ENCODE measurements around the gene GUK1. TPM values are rescaled to one million over a fixed set of nuclear protein-coding genes. Genes with fewer than 3 reads are reported as not detected.
A peak's percentile ranks its signal among the peaks of the same experiment; 100 is the strongest.

Gene GUK1
- total RNA-seq, 2 experiments from 2014 or later: 206 TPM

DNA sequence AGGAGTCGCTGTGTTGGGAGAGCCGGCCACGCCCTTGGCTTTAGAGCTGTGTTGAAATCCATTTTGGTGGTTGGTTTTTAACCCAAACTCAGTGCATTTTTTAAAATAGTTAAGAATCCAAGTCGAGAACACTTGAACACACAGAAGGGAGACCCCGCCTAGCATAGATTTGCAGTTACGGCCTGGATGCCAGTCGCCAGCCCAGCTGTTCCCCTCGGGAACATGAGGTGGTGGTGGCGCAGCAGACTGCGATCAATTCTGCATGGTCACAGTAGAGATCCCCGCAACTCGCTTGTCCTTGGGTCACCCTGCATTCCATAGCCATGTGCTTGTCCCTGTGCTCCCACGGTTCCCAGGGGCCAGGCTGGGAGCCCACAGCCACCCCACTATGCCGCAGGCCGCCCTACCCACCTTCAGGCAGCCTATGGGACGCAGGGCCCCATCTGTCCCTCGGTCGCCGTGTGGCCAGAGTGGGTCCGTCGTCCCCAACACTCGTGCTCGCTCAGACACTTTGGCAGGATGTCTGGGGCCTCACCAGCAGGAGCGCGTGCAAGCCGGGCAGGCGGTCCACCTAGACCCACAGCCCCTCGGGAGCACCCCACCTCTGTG, 41.7 kb upstream of the GUK1 start:
- Mint-ChIP-seq H3K27ac (no peak overlapping the region), H3K36me3 (ENCODE audit: low read depth) (peaks cover 42% of the 10 kb centered on the region), H3K27me3 (ENCODE audit: low read depth) (no peaks in the 10 kb centered on the region), H3K4me3 (no peak overlapping the region), H3K9me3 (peaks cover 14% of the 10 kb centered on the region), H3K4me1 (ENCODE audit: low read depth) (peaks cover 24% of the 10 kb centered on the region)
- intact Hi-C loops (cut with micrococcal nuclease): no loop called here
- CTCF ChIA-PET: interaction anchor here (1.7 kb wide), 1 partner anchor 8 kb away, joined by 4 read pairs; no protein-coding TSS in a partner anchor
- no peak for DNase-seq

DNA sequence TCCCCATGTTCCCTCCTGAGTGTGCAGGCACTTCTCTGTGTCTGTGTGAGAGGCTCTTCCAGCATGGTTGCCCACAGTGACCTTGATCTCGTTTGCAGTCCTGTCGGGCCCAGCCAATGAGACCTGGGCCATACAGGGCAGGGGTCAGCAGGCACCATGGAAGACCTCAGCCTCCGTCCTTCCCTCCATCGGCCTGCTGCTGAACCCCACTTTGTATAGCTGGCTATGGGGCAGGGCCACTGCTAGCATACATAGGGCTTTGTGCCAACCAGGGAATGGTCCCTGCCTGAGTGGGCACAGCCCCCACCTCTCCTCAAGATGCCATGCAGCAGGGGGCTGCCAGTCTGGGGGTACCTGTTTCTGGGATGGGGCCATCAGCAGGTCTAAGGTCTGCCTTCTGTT, 40.7 kb upstream of the GUK1 start:
- H3K27ac Mint-ChIP-seq: no peak overlapping the region
- H3K4me1 Mint-ChIP-seq (ENCODE audit: low read depth): peaks cover 31% of the 10 kb centered on the region
- intact Hi-C loops (cut with micrococcal nuclease): no loop called here
- CTCF ChIA-PET: interaction anchor here (1.7 kb wide), 1 partner anchor 9 kb away, joined by 4 read pairs; no protein-coding TSS in a partner anchor
- DNase-seq: no peak
- H3K9me3 Mint-ChIP-seq: peaks cover 9% of the 10 kb centered on the region
- peaks cover 37% of the 10 kb centered on the region for H3K36me3 Mint-ChIP-seq (ENCODE audit: low read depth)
- no peak overlapping the region for H3K4me3 Mint-ChIP-seq
- H3K27me3 Mint-ChIP-seq (ENCODE audit: low read depth): no peaks in the 10 kb centered on the region

DNA sequence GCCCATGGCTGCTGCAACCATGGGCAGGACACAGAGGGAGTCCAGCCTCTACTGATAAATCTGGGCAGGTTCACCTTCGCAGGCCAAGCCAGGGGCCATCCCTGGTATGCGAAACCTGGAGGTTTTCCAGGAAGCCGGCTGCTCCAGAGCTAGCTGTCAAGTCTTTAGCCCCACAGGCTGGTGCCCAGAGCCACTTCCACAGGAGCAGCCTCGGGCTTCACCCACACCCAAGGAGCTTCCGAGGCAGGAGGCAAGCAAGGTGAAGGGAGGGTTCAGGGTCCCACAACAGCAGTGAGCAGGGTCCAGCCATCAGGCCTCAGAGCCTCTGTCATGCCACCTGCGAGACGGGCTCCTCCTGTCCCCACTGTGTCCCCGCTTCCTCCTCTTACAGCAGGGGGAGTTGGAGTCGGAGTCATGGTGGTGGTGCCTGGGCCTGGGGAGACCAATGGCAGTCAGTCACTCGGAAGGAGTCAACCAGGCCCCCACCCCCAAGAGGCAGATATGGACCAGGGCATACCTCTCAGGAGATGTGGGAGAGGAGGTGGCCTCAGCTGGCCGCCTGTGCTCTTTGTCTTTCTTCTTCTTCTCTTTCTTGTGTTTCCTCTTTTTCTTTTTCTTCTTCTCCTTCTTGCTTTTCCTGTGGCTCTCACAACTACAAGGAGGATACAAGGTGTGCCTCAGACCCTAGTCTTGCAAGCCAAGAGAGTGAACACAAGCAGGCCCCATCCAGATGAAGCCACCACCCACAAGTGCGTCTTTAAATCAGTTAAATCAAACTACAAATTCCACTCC, 39.1 kb upstream of the GUK1 start:
- H3K27me3 Mint-ChIP-seq (ENCODE audit: low read depth): no peaks in the 10 kb centered on the region
- CTCF ChIA-PET: no interaction called here
- H3K27ac Mint-ChIP-seq: peak overlapping the region; percentile 79
- peaks cover 25% of the 10 kb centered on the region for H3K36me3 Mint-ChIP-seq (ENCODE audit: low read depth)
- H3K4me3 Mint-ChIP-seq: peak overlapping the region; percentile 65
- H3K9me3 Mint-ChIP-seq: no peaks in the 10 kb centered on the region
- intact Hi-C loops (cut with micrococcal nuclease): no loop called here
- peaks cover 20% of the 10 kb centered on the region for H3K4me1 Mint-ChIP-seq (ENCODE audit: low read depth)
- no peak for DNase-seq

DNA sequence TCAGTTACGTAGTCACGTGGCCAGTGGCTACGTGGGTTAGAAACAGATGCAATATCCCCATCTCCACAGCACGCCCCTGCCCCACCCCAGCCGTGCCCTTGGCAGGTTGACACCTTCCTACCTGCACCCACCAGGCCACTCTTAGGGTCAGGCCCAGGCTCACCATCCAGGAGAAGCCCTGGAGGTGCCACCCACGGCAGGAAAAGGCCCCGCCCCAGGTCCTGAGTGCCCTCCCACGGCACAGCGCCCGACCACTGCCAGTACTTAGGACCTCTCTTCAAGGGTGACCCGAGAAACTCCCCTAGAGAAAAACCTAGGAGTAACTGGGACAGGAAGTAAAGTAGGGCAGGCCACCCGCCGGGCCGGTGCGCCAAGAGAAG, 38.5 kb upstream of the GUK1 start:
- Mint-ChIP-seq H3K4me1 (ENCODE audit: low read depth) (peaks cover 20% of the 10 kb centered on the region), H3K27me3 (ENCODE audit: low read depth) (no peaks in the 10 kb centered on the region), H3K9me3 (no peaks in the 10 kb centered on the region), H3K27ac (peak overlapping the region; percentile 79), H3K36me3 (ENCODE audit: low read depth) (peaks cover 22% of the 10 kb centered on the region), H3K4me3 (peak overlapping the region; percentile 65)
- DNase-seq: no peak
- CTCF ChIA-PET: no interaction called here
- intact Hi-C loops (cut with micrococcal nuclease): no loop called here

DNA sequence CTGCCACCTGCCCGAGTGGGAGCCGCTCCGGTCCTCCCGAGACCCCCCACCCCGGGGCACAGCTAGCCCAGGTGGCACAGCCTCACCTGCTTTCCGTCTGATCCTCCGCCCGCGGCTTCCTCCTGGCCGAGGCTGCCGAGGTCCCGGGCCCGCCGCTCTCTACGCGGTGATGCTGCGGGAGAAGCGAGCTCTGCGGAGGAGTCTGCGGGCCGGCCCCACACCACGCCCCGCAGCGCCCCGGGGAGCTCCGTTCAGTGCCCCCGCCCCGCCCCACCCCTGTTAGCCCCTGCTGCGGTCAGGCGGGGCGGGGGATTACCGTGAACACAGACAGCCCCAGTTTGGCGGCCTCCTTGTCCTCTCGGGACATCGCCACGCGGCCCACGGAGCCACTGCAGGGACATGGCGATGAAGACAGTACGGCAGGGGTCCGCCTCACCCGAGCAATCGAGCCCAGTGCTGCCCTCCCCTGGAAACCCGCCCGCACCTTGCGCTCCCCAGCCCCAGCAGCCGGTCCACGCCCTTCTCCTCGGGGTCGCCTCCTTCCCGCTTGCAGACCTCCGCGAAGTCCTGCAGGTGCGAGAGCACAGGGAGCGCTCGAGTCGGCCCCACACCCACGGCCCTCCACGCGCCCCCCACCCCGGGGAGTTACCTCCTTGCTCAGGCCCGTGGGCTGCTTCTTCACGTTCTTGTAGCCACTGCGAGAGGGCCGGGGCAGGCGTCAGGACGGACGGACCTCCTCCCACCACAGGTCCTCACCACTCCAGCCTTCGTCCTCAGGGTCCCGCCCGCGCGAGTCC, 37.9 kb upstream of the GUK1 start:
- CTCF ChIA-PET: no interaction called here
- Mint-ChIP-seq H3K36me3 (ENCODE audit: low read depth) (peaks cover 22% of the 10 kb centered on the region), H3K9me3 (no peaks in the 10 kb centered on the region), H3K4me1 (ENCODE audit: low read depth) (peaks cover 20% of the 10 kb centered on the region), H3K27ac (peak overlapping the region; percentile 18), H3K4me3 (peak overlapping the region; percentile 92), H3K27me3 (ENCODE audit: low read depth) (no peaks in the 10 kb centered on the region)
- intact Hi-C loops (cut with micrococcal nuclease): loop anchor here (1.0 kb wide), 1 partner anchor 39 kb away; no protein-coding TSS in a partner anchor
- peak; percentile 68 for DNase-seq

DNA sequence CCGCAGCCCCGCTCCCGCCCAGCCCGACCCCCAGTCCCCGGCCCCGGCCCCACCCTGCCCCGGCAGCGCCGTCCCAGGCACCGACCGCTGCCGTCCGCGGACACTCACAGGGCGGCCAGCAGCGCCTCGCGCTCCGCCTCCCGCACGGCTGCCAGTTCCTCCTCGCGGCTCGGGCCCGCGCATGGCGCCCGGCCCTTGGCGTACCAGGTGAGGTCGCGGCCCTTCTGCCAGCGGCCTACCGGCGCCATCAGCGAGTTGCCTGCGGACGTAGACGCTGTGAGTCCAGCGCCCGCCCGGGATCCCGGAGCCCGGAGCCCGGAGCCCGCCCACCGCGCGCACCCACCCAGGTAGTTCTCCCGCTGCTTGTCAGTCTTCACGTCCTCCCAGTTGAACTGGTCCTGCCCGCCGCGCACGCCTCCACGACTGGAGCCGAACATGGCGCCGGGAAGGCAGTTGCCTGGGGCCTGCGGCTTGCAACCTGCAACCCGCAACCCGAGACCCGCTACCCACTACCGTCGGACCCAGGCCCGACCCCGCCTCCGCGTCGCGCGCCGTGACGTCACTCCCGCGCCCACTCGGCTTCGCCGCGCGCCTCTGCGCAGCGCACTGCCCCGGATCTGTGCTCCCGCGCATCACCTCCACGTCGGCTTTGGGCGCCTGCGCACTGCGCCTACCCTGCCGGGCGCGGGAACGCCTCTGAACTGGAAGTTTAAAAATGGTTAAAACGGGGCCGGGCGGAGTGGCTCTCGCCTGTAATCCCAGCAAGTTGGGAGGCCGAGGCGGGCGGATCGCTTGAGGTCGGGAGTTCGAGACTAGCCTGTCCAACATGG, 37.1 kb upstream of the GUK1 start, which contains the start of gene C1orf35:
C1orf35 (minus strand) TSS at position 535 of the 830 bp plus-strand sequence; CDS start at position 437, 98 bp downstream.
- H3K27me3 Mint-ChIP-seq (ENCODE audit: low read depth): no peaks in the 10 kb centered on the region
- DNase-seq: peak; percentile 96
- intact Hi-C loops (cut with micrococcal nuclease): loop anchor here (1.0 kb wide), 5 partner anchors 21 to 104 kb away; partner anchors contain the start of genes ARF1 and GUK1
- peaks cover 17% of the 10 kb centered on the region for H3K36me3 Mint-ChIP-seq (ENCODE audit: low read depth)
- no peaks in the 10 kb centered on the region for H3K9me3 Mint-ChIP-seq
- peaks cover 28% of the 10 kb centered on the region for H3K4me1 Mint-ChIP-seq (ENCODE audit: low read depth)
- H3K27ac Mint-ChIP-seq: peak within 1 kb of the TSS; percentile 87
- CTCF ChIA-PET: interaction anchor here (1.1 kb wide), 1 partner anchor 100 kb away, joined by 3 read pairs; no protein-coding TSS in a partner anchor
- peak within 1 kb of the TSS; percentile 92 for H3K4me3 Mint-ChIP-seq

DNA sequence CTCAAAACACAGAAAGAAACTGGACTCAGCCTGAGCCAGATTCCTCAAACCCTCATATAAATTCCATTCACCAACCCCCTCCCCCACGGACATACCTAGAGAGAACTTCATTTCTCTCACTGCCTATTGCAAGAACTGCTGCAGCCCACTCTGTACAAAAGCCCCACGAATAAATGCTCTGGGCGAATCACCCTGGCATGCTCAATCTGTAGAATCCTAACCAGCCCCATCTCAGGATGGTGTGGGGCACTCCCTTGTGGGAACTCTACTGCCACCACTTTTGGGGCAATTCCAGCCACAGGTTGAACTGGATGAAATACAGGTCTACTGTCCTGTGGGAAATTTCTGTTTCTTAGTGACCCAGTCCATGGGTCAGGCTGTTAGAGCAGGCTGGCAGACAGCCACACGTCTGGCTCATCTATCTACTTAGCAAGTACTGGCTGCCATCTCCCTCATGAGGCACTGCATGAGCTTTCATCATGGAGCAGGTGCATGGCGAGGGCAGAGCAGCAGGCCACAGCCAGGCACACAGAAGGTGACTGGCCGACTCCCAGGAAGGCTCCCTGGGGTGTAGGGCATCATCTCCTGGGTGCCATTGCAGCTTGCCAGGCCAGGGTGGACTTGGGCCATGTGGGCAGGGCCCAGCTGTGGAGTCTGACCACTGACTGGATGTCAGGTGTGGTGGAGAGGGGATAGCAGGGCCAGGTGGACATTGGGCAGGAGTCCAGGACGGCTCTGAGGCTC, 35.4 kb upstream of the GUK1 start:
- Mint-ChIP-seq H3K4me1 (ENCODE audit: low read depth) (peaks cover 37% of the 10 kb centered on the region), H3K36me3 (ENCODE audit: low read depth) (peaks cover 14% of the 10 kb centered on the region), H3K27me3 (ENCODE audit: low read depth) (no peaks in the 10 kb centered on the region), H3K4me3 (peak overlapping the region; percentile 92), H3K27ac (peak overlapping the region; percentile 46), H3K9me3 (no peaks in the 10 kb centered on the region)
- CTCF ChIA-PET: interaction anchor here (1.1 kb wide), 1 partner anchor 101 kb away, joined by 3 read pairs; no protein-coding TSS in a partner anchor
- intact Hi-C loops (cut with micrococcal nuclease): no loop called here
- no peak for DNase-seq

DNA sequence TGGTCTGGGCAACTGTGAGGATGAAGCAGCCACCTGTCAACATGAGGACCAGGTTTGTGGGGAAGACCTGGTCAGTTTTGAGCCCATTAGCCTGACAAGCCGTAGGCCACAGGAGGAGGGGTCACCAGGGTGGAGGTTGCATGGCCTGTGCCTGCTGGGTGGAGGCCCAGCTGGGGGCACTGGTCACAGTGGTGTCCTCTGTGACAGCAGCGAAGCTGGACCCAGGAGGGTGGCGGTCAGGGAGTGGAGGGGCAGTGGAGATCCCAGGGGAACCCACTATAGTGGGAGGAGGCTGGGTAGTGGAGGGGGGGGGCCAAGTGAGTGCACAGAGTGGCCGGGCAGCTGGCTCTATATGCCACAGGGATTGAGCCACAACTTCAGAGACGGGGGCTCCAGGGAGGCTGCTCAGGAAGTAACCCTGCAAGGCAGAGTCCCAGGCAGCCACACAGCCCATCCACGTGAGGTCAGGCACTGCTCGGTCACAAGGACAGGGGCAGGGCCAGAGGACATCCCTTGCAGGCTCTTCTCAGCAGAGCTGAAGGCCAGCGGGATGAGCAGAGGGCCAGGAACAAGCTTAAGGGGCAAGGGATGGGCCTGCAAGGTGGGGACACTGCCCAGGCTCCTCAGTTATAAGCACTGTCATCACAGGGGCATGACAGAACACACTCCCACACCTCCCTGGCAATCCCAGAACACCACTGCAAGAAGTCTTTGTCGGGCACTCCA, 34.6 kb upstream of the GUK1 start:
- Mint-ChIP-seq H3K4me3 (no peak overlapping the region), H3K4me1 (ENCODE audit: low read depth) (peaks cover 43% of the 10 kb centered on the region), H3K27me3 (ENCODE audit: low read depth) (no peaks in the 10 kb centered on the region), H3K36me3 (ENCODE audit: low read depth) (peaks cover 12% of the 10 kb centered on the region), H3K9me3 (no peaks in the 10 kb centered on the region), H3K27ac (no peak overlapping the region)
- CTCF ChIA-PET: interaction anchor here (1.5 kb wide), 1 partner anchor 19 kb away, joined by 3 read pairs; no protein-coding TSS in a partner anchor
- no peak for DNase-seq
- intact Hi-C loops (cut with micrococcal nuclease): no loop called here

DNA sequence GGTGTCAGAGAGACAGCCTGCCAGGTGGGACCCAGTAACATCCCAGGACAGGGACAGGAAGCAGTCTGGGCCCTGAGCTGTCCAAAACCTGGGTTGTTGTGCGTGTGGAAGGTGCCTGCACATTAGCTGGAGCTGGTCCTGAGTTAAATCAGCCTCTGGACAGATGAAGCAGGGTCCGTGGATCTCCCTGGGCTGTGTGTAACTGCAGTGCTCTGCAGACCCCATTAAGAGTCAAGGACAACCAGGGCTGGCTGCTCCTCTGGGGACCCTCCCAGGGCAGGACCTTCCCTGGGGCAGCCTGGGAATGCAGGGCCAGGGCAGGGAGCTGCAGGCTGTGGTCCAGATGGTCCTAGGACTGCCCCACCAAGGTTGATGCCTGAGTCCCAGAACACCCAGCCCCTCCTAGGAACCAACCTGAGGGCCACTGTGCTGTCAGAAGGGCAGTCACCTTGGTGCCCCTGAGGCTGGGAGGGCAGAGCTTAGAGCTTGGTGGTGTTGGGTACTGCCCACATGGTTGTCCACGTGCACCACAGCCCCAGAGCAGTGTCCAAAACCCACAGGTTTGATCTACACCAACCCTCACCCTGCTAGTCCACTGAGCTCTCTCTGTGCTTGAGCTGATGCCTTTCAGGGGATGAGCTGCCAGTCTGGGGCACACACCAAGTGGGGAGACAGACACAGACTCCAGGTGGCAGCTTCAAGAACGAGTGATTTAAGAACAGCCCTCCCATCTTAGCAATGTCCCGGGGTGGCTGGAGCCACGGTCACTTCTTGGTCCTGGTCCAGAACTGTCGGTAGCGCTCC, 33.9 kb upstream of the GUK1 start:
- intact Hi-C loops (cut with micrococcal nuclease): no loop called here

DNA sequence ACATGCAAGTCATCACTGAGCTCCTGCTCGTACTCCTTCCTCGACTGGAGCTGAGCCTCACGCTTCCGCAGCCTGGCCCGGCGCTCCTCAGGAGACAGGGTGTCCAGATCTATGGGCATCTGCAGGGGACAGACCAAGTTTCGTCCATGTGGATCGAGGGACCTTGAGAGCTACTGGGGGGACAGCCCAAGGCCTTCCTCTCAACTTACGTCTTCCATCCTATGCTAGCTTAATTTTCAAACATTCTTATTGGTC, 33.4 kb upstream of the GUK1 start:
- Mint-ChIP-seq H3K27me3 (ENCODE audit: low read depth) (no peaks in the 10 kb centered on the region), H3K9me3 (no peaks in the 10 kb centered on the region), H3K27ac (no peak overlapping the region), H3K36me3 (ENCODE audit: low read depth) (peaks cover 10% of the 10 kb centered on the region), H3K4me1 (ENCODE audit: low read depth) (peaks cover 36% of the 10 kb centered on the region), H3K4me3 (no peak overlapping the region)
- no peak for DNase-seq
- CTCF ChIA-PET: interaction anchor here (1.5 kb wide), 1 partner anchor 20 kb away, joined by 3 read pairs; no protein-coding TSS in a partner anchor
- intact Hi-C loops (cut with micrococcal nuclease): no loop called here

More for the DNA sequence above, 33.9 kb upstream of the GUK1 start:
- Mint-ChIP-seq H3K27me3 (ENCODE audit: low read depth) (no peaks in the 10 kb centered on the region), H3K4me3 (peak overlapping the region; percentile 7), H3K9me3 (no peaks in the 10 kb centered on the region), H3K36me3 (ENCODE audit: low read depth) (peaks cover 12% of the 10 kb centered on the region), H3K4me1 (ENCODE audit: low read depth) (peaks cover 41% of the 10 kb centered on the region), H3K27ac (no peak overlapping the region)
- CTCF ChIA-PET: interaction anchor here (1.5 kb wide), 1 partner anchor 19 kb away, joined by 3 read pairs; no protein-coding TSS in a partner anchor
- DNase-seq: no peak

Measured in activated naive CD4-positive, alpha-beta T cell treated with anti-CD3 and anti-CD28 coated beads for 36 hours (primary cell).